CD4-positive, alpha-beta T cell (primary cell): Measurements from ENCODE around the gene MAP4K3. TPM values are rescaled to one million over a fixed set of nuclear protein-coding genes. Genes with fewer than 3 reads are reported as not detected.

Source experiments
- ATAC-seq: fragments of 200-7000 bp; cut with Tn5 transposase; one replicate; pipeline ENCODE4 v1.10.0; 2022; ENCODE audit warnings: mild to moderate bottlenecking; ENCODE audit not compliant: poor library complexity
- CTCF ChIA-PET: fragments of 350-600 bp; sonication (Branson Sonifier 250); formaldehyde crosslinking; loops from one replicate; lab custom pipeline; 2021; ENCODE audit warnings: antibody characterized with exemption, inconsistent platforms; lab: Charles Lee
- POLR2A ChIA-PET: fragments of 350-600 bp; sonication (Branson Sonifier 250); formaldehyde crosslinking; loops from one replicate; lab custom pipeline; 2021; ENCODE audit warnings: antibody characterized with exemption, inconsistent platforms; lab: Charles Lee
- DNase-seq, 14 experiments: peaks; one replicate each; pipeline ENCODE4 v3.0.0-alpha.2; 2013 to 2020; ENCODE audit warnings: mixed read lengths in 2 of 14
- H3K27ac ChIP-seq, 2 donors: one replicate each; pipeline versions ENCODE4 v1.5.1 to v1.7.0; 2013; ENCODE audit warnings: low read length in 2 of 2, low read depth in 1 of 2, mild to moderate bottlenecking in 1 of 2
- H3K27me3 ChIP-seq, 2 experiments: 1 replicate in 1 of 2; 2 replicates in 1 of 2; pipeline versions ENCODE4 v1.6.1 to v1.7.0; 2013; ENCODE audit warnings: low read length in 2 of 2, control low read depth in 1 of 2, mild to moderate bottlenecking in 1 of 2, moderate library complexity in 1 of 2; ENCODE audit not compliant: insufficient read depth in 2 of 2, control insufficient read depth in 1 of 2
- H3K36me3 ChIP-seq: one replicate; pipeline ENCODE4 v1.6.1; 2013; ENCODE audit warnings: low read length, control low read depth; ENCODE audit not compliant: insufficient read depth
- H3K4me1 ChIP-seq: one replicate; pipeline ENCODE4 v1.6.1; 2013; ENCODE audit warnings: low read length, control low read depth; ENCODE audit not compliant: insufficient read depth
- H3K4me3 ChIP-seq: one replicate; pipeline ENCODE4 v1.5.1; 2013; ENCODE audit warnings: mild to moderate bottlenecking, low read length, moderate library complexity
- H3K9me3 ChIP-seq, 2 experiments: 1 replicate in 1 of 2; 2 replicates in 1 of 2; pipeline versions ENCODE4 v1.6.1 to v1.7.0; 2013; ENCODE audit warnings: low read length in 2 of 2, mild to moderate bottlenecking in 2 of 2, control low read depth in 1 of 2, moderate library complexity in 1 of 2; ENCODE audit not compliant: control insufficient read depth in 1 of 2, insufficient read depth in 1 of 2
- H3K27ac Mint-ChIP-seq: one replicate; pipeline ENCODE4 v1.8.0; 2020; ENCODE audit warnings: mixed read lengths
- H3K27me3 Mint-ChIP-seq: one replicate; pipeline ENCODE4 v1.8.0; 2021; ENCODE audit warnings: mixed read lengths
- H3K36me3 Mint-ChIP-seq: one replicate; pipeline ENCODE4 v1.8.0; 2021; ENCODE audit warnings: low read depth, mixed read lengths
- H3K4me1 Mint-ChIP-seq: one replicate; pipeline ENCODE4 v1.8.0; 2021; ENCODE audit warnings: low read depth, mixed read lengths
- H3K4me3 Mint-ChIP-seq: one replicate; pipeline ENCODE4 v1.8.0; 2020; ENCODE audit warnings: mild to moderate bottlenecking, mixed read lengths
- H3K9me3 Mint-ChIP-seq: one replicate; pipeline ENCODE4 v1.8.0; 2020; ENCODE audit warnings: mixed read lengths
- CTCF ChIP-seq: fragments of 200-600 bp; IDR thresholded peaks from one replicate; pipeline ENCODE4 v1.8.0; 2022; ENCODE audit warnings: antibody characterized with exemption, mild to moderate bottlenecking
- intact Hi-C, 2 experiments: fragments of 100-400 bp; cut with DNase I in 1 of 2; cut with micrococcal nuclease in 1 of 2; formaldehyde crosslinking; loops; one replicate each; pipeline versions ENCODE4 v1.15.1 to v1.9.0; 2023 to 2025; cut with DNase I, micrococcal nuclease
- total RNA-seq, 174 experiments: library from RNA in 2 of 174; stranded (reverse) in 2 of 174; gene quantifications; one replicate each; pipeline ENCODE4 v1.2.3 and lab custom pipeline; 2021 to 2026

MAP4K3 gene
- total RNA-seq, 2 experiments from 2014 or later: 18.4 to 22.5 TPM

- H3K4me3 Mint-ChIP-seq: no peak overlapping the region
- H3K36me3 ChIP-seq: no peaks in the 10 kb centered on the region
- H3K9me3 ChIP-seq: no peaks in the 10 kb centered on the region
- no peaks in the 10 kb centered on the region for H3K36me3 Mint-ChIP-seq
- intact Hi-C loops: loop anchor here in 1 of 2 experiments (10.0 kb wide), 2 partner anchors 305 to 345 kb away; partner anchors contain the start of genes SOS1 and THUMPD2
- no peak for TF ChIP-seq CTCF
- H3K4me3 ChIP-seq: no peak overlapping the region
- POLR2A ChIA-PET: interaction anchor here (0.6 kb wide), 1 partner anchor 481 kb away, joined by 3 read pairs; no protein-coding TSS in a partner anchor
- no peak overlapping the region for H3K27ac ChIP-seq
- H3K4me1 Mint-ChIP-seq: peaks cover 79% of the 10 kb centered on the region
- H3K9me3 Mint-ChIP-seq: no peaks in the 10 kb centered on the region
- H3K27me3 ChIP-seq: no peaks in the 10 kb centered on the region
- no peaks in the 10 kb centered on the region for H3K27me3 Mint-ChIP-seq
- no peak for ATAC-seq
- DNase-seq: no peak
- H3K4me1 ChIP-seq: no peaks in the 10 kb centered on the region
- CTCF ChIA-PET: no interaction called here
- H3K27ac Mint-ChIP-seq: no peak overlapping the region
These were observed 7.3 kb downstream of the MAP4K3 start for GRCh38 chr2:39429746-39430145.

DNA sequence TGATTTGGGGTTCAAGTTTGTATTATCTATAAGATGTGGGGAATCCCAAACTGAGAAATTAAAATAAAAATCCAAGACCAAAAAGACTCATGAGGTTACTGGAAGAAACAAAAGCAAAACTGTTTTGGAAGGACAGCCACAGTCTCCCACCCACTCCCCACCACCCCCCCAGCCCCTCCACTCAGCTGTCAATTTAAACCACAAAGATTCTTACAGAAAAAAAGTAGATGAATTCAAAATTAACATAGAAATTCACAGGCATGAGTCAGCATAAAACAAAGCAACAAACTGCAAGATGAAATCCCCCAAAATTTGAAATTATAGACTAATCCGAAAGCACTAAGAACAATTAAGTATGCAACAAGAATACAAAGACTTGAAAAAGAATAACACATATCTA is 12.1 kb downstream of the MAP4K3 start:
- DNase-seq (no peak), ATAC-seq (no peak)
- ChIA-PET CTCF (no interaction called here), POLR2A (no interaction called here)
- Mint-ChIP-seq H3K4me1 (peaks cover 65% of the 10 kb centered on the region), H3K9me3 (no peaks in the 10 kb centered on the region), H3K36me3 (no peaks in the 10 kb centered on the region), H3K27ac (no peak overlapping the region), H3K4me3 (no peak overlapping the region), H3K27me3 (no peaks in the 10 kb centered on the region)
- intact Hi-C loops: no loop called here
- H3K36me3 ChIP-seq: no peaks in the 10 kb centered on the region
- TF ChIP-seq CTCF: no peak
- no peak overlapping the region for H3K27ac ChIP-seq
- no peaks in the 10 kb centered on the region for H3K27me3 ChIP-seq
- H3K4me1 ChIP-seq: no peaks in the 10 kb centered on the region
- H3K9me3 ChIP-seq: no peaks in the 10 kb centered on the region
- H3K4me3 ChIP-seq: no peak overlapping the region

GRCh38 chr2:39422700-39423099 is 14.4 kb downstream of the MAP4K3 start:
- H3K4me3 ChIP-seq: no peak overlapping the region
- peaks cover 67% of the 10 kb centered on the region for H3K4me1 Mint-ChIP-seq

More at GRCh38 chr2:39422700-39423099, 14.4 kb downstream of the MAP4K3 start:
- no peaks in the 10 kb centered on the region for H3K4me1 ChIP-seq
- DNase-seq: no peak
- no peaks in the 10 kb centered on the region for H3K9me3 ChIP-seq
- no peak for ATAC-seq
- H3K27ac ChIP-seq: no peak overlapping the region
- TF ChIP-seq CTCF: no peak
- H3K27me3 Mint-ChIP-seq: no peaks in the 10 kb centered on the region
- ChIA-PET CTCF (no interaction called here), POLR2A (no interaction called here)
- H3K9me3 Mint-ChIP-seq: no peaks in the 10 kb centered on the region
- H3K27ac Mint-ChIP-seq: no peak overlapping the region
- no peaks in the 10 kb centered on the region for H3K27me3 ChIP-seq
- H3K36me3 Mint-ChIP-seq: no peaks in the 10 kb centered on the region
- no peaks in the 10 kb centered on the region for H3K36me3 ChIP-seq
- intact Hi-C loops: no loop called here
- H3K4me3 Mint-ChIP-seq: no peak overlapping the region
